ENCODE measurements around the gene ADGRD1.
A peak's percentile ranks its signal among the peaks of the same experiment; 100 is the strongest.
"Not testable (repeated sequence)": the region's sequence is repeated elsewhere in the genome, so short reads cannot be mapped to it uniquely, and the experiment has no call there.

The ADGRD1 gene

DNA sequence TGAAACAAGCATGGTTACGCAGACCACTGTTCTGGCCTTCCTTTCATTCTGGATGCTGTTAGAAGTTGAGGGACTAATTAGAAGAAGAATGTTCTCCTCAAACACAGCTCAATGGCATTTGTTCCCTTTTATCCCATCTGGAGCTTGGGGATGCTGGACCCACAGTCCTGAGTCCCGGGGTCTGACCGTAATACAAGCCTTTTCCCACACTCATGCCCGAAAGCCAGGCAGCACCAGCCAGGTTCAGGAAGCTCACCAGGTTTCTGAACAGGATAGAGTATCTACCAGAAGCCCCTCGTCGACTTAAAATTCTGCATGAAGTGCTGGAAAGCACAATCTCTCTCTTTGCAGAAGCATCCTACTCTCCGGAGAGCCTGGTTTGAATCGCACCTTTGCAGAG is 165.6 kb downstream of the ADGRD1 start:
- not testable (repeated sequence) for DNase-seq (ENCODE audit: low read depth in 2 of 2)

DNA sequence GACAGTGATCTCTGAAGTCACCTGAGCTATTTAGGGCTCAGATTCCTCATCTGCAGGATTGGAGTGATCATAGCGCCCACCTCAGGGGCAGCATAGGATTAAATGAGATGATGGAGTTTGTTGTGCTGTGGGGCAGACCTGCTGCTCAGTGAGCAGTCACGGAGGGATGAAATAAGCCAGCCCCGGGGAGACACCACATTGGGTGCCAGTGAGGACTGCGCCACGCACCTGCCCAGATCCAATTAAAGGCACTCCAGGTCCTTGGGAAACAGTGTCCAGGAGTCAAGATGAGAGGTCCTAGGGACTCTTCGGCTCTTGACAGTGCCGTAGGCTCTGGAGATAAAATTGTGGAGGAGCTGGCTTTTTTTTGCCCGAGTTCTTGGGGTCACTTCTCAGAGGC is 166.2 kb downstream of the ADGRD1 start:
- DNase-seq (ENCODE audit: low read depth in 2 of 2): no peak

DNA sequence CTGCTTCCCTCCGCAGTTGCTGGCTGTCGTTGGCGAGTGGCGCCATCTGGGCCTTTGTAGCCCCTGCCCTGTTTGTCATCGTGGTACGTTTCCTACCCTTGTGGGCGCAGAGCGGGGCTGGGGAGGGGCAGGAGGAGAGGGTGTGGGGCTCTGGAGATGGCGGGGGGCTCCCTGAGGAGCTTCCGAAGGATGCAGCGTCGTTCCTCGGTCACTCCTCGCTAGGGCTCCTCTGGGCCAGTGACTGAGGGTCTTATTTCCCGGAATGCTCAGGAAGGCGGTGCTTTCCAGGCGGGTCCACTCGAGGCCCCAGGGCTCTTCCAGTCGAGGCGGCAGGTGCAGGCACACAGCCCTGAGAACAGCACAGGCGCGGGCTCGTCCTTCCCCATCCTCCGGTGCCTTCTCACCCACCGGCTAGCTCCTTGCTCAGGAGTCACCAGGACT is 167.1 kb downstream of the ADGRD1 start:
- DNase-seq (ENCODE audit: low read depth in 2 of 2): no peak

DNA sequence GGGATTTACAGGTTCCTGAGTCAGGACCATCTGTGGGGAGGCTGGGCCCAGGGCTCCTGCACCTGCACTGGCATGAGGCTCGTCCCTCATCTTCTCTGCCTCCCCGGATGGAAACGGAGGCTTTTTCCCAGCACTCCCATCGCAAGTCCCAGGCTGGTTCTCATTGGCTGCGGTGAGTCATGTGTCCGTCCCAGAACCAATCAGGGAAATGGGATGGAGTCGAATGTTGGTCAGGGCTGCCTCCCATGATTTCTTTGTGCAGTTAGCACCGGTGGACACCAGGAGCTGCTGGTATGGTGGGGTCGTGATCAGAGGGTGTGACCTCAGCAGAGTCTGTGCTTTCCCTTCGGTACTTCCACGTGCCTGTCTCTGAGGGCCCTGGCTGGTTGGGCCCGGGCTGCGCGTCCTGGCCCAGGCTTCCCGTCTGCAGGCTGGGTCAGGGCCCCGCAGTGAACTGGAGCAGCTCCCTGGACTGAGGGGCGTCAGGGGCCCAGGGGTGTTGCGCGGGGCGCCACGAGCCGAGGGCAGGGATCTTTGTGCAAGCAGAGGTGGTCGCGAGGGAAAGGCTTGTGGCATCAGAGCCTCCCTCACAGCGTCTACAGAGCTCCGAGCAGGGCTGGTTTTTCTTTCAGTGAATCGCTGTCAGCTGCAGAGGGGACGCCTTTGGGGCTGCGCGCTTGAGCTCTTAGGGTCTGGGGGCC is 168.1 kb downstream of the ADGRD1 start:
- no peak for DNase-seq (ENCODE audit: low read depth in 2 of 2)

DNA sequence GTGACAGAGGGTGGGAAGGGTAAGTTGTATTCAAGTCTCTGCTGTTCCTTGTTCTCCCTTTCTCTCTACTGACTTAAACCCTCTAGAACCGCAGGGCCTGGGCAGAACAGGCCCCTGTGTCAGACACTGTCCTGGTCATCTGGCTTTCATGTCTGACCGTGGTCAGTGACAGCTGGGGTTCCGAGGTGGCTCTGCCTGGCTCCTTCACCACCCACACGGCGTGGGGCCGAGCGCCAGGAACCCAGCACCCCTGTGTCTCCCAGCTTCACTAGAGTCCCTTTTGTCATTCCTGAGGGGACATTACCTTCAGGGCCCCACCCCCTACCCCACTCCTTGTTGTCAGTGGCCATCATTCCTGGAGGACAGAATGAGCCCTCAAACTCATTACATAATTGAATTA is 168.9 kb downstream of the ADGRD1 start:
- no peak for DNase-seq (ENCODE audit: low read depth in 2 of 2)

DNA sequence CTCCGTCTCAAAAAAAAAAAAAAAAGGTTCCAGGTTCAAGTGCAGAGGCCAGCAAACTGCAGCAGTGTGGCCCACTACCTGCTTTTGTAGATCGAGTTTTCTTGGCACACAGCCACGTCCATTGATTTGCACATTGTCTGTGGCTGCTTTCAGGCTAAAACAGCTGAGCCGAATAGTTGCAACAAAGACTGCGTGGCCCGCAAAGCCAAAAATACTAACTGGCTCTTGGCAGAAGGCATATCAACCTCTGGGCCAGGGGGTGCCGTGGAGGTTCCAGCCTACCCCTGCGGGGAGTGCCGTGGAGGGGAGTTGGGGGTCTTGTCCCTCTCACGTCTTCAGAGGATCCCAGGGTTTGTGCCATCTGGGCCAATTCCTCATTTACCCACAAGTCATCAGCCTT is 170.1 kb downstream of the ADGRD1 start:
- DNase-seq (ENCODE audit: low read depth in 2 of 2): no peak

DNA sequence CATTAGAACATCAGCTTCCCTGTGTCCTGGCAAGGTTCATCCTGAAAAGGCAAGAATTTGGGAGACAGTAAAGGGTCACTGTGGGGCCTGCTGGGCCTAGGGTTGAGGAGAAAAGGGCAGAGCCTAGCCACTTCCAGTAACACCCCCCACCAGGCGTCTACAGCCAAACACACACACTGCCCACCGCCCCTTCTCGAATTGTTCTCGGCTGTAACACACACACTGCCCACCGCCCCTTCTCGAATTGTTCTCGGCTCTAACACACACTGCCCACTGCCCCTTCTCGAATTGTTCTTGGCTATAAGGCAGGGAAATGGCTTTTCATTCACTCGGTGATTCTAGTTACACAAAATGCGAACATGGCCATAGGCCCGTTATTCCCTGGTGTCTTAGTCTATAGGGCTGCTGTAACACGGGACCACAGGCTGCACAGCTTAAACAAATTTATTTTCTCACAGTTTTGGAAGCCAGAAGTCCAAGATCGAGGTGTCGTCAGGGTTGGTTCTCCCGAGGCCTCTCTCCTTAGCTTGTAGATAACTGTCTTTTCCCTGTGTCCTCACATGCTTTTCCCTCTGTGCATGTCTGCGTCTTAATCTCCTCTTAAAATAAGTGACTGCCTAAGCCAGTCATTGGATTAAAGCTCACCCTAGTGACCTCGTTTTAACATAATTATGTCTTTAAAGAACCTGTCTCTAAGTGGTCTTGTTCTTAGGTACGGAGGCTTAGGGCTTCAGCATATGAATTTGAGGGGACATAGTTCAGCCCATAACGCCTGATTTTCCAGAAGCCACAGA is 171.0 kb downstream of the ADGRD1 start:
- no peak for DNase-seq (ENCODE audit: low read depth in 2 of 2)

DNA sequence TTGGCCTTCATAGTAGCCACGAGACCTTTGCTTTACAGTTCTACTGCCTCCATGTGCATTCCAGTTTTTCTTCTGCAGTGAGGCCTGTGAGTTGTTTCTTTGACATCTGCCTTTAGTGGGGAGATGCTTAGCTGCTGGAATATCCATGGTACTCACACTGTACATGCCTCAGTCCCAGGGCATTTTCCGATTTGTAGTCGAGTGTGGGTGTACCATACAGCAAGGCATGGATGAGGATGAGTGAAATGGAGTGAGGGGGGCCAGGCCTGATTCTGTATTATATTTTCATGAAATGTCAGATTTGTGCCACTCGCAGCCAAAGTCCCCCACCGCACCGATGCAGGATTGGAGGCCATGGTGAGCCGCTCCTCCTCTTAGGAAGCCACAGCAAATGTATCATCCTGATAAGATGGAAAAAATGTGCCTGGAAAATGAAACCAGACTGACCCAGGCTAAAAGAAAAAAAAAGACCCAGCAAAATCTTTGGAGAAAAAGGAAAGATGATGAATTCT is 173.0 kb downstream of the ADGRD1 start:
- no peak for DNase-seq (ENCODE audit: low read depth in 2 of 2)

DNA sequence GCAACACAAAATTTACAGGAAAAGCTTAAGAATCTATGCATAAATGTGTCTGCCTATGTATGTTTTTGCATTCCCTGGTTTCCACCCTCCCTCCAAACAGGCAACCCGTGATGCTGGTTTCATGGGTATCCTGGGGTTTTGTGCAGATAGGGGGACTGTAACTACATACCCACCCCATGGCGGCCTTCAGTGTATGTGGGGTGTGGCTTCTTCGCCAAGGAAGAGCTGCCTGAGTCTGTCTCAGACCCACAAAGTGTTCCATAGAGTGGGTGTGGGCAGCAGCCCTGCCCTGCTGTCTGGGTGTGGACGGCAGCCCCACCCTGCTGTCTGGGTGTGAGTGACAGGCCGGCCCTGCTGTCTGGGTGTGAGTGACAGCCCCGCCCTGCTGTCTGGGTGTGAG is 174.8 kb downstream of the ADGRD1 start:
- DNase-seq (ENCODE audit: low read depth in 2 of 2): no peak

DNA sequence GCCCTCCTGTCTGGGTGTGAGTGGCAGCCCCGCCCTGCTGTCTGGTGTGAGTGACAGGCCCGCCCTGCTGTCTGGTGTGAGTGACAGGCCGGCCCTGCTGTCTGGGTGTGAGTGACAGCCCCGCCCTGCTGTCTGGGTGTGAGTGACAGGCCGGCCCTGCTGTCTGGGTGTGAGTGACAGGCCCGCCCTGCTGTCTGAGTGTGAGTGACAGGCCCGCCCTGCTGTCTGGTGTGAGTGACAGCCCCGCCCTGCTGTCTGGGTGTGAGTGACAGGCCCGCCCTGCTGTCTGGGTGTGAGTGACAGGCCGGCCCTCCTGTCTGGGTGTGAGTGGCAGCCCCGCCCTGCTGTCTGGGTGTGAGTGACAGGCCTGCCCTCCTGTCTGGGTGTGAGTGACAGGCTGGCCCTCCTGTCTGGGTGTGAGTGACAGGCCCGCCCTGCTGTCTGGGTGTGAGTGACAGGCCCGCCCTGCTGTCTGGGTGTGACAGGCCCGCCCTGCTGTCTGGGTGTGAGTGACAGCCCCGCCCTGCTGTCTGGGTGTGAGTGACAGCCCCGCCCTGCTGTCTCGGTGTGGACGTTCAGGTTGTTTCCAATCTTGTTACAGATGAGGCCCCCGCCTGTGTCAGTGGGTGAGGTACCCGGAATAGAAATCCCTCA is 175.4 kb downstream of the ADGRD1 start:
- DNase-seq (ENCODE audit: low read depth in 2 of 2): not testable (repeated sequence)

DNA sequence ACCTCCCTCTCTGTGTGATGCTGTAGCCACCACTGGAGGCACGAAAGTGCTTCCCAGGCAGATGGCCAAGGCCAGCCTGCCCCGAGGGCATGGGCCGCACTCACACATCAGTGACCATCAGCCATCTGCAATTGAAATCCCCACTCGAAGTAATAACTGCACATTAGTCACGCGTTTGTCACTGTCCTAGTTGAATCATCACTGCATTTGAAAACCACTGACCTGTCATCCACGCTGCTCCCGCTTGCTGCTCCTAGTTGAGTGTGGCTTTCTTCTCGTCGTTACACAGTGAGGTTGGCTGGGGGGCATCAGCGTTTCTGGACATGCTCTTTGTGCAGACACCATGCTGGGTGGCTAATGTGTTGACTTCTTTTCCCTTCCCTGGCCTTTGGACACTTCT is 176.1 kb downstream of the ADGRD1 start:
- no peak for DNase-seq (ENCODE audit: low read depth in 2 of 2)

DNA sequence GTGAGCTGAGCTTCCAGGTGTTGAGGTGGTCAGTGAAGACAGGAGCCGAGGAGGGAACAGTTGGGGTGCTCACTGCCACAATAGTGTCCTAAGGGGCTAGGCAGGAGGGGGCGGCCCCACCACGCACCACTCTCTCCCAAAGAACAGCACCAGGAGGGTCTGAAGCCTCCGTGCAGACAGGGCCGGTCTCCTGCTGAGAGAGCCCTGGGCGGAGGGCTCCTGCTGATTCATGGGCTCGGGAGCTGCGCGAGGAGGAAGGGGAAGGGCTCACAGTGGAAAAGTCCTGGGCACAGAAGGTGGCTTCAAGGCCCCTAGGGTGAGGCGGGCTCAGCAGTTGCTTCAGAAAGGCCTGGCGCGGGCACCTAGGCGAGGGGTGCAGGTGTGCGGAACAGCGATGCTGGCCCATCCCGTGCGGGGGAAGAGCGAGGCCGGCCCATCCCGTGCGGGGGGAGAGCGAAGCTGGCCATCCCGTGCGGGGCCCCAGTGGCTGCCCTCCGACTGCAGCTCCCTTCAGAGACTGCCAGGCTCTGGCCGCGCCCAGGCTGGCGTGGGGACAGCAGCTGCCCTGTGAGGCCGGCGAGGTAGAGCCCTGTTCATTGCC is 176.7 kb downstream of the ADGRD1 start:
- DNase-seq (ENCODE audit: low read depth in 2 of 2): no peak

DNA sequence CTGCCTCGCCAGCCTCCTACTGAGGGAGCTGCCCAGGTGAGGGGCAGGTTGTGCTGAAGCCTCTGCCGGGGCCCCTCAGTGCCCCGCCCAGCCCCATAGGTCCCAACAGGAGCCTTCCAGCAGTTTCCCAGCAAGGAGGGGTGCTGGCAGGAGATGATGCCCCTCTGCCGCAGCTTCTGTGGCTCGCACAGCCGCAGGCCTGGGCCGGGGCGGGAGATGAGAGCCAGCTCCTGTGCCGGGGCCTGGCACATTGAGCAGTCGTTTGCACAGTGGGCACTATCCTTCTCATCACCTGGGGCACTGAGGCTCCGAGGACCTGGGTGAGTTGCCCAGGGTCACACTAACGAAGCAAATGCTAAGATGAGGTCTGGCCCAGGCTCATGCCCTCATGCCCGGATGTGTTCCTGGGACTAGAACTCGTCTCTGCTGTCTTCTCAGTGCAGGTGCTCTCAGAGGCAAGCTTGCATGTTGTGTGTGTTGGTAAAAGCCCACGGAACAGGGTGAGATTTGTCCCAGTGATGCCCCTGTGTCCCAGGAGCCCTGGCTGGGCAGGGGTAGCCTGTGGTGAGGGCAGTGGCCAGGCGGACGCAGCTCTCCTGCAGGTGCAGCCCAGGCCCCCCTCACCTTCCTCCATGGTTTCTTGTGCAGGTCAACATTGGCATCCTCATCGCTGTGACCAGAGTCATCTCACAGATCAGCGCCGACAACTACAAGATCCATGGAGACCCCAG is 177.5 kb downstream of the ADGRD1 start:
- no peak for DNase-seq (ENCODE audit: low read depth in 2 of 2)

DNA sequence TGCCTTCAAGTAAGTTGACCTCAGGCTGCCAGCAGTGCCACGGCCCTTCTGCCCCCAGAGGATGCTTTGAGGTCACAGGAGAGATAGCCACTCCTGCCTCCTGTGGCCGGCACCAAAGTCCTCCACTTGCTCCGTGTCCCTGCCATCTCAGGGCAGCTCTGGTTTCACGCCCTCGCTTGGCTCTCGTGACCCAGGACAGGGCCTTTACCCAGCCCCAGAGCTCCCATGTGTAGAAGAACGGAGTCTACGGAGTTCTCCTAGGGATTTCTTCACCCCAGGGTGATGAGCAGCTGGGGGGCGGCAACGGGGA is 178.1 kb downstream of the ADGRD1 start:
- no peak for DNase-seq (ENCODE audit: low read depth in 2 of 2)

DNA sequence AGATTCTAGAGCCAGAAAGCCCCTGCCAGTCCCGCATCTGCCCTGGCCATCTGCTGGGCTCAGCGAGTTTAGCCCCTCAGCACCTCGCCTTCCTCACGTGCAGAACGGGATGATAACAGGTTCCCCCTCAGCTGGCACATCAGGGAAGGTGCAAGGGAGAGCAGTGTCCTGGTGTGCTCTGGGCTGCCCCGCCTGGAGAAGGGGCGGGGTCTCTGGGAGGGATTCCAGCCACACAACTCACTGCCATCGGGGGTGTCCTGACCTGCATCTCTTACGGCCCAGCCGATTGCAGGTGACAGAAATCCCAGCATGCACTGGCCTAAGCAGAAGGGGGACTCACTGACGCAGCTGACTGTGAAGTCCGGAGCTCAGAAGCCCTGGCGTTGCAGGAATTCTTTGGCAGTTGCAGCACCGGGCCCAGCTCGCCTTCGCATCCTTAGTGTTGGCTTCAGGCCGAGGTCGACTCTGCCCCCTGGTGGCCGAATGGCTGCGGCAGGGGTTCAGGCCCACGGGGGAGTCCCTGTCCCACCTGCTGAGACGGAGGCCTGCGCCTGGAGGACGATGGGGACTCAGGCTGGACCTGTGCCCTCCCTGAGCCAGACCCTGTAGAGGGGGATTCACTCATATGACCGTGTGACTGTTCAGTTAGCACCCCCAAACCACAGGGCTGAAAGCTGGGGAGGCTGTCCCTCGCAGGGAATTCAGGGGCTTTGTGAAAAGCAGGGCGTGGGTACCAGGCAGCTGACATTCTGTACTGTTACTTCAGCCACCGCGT is 178.6 kb downstream of the ADGRD1 start:
- peak; percentile 34 to 41 for DNase-seq (ENCODE audit: low read depth in 2 of 2)

DNA sequence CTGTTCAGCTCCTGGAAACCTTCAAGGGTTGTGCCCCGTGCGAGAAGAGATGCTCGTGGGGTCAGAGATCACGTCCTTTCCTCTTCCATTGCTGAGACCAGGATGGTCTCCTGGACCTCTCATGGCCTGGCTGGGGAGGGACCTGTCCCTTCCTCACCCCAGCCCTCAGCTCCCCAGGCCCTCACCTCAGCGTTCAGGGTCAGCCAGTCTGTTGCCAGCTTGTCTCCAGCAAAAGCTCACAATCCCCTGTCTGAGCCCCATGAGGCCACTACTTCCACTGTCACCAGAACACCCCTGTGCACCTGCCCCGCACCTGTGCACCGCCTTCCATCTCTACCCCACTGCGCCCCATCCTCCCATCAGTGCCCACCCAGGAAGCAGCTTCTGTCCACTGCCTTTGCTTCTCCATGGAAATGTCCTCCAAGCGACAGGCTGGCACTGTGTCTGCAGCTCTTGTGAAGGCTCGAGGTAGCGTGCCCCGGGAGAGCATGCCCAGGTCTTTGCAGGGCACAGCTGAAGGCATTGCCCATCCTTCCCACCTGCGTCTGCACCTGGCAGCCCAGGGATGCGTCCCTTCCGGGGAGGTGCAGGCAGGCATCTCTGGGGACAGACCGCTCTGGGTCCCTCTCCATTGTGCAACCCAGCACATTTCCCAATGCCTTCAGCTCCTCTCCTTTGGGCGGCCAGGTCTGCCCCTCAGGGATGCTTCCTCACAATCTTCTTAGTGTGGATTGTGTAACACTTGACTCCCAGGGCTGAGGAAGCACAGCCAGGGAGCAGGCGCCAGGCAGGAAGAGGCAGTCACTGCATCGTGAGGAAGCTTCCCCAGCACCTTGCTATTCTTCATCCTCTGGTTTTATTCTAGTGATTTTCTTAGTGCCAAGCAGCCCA is 179.6 kb downstream of the ADGRD1 start:
- DNase-seq (ENCODE audit: low read depth in 2 of 2): no peak

DNA sequence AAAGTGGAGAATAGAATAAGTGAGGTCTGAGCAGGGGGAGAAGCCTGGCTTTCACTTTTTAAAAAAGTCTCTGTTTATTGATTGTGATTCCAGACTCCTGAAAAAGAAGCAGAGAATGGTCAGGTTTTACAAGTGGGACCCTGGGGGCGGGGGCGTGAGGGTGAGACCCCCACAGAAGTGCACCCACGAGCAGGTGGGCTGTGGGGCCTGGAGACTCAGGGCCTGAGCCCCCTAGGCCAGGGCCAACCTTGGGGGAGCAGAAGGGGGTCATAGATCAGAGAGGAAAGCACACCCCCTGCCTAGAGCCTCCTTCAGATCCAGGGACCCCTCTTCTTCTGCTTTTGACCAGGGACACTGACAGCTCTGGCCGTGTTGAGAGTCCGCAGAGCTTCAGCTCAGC is 180.3 kb downstream of the ADGRD1 start:
- DNase-seq (ENCODE audit: low read depth in 2 of 2): no peak

DNA sequence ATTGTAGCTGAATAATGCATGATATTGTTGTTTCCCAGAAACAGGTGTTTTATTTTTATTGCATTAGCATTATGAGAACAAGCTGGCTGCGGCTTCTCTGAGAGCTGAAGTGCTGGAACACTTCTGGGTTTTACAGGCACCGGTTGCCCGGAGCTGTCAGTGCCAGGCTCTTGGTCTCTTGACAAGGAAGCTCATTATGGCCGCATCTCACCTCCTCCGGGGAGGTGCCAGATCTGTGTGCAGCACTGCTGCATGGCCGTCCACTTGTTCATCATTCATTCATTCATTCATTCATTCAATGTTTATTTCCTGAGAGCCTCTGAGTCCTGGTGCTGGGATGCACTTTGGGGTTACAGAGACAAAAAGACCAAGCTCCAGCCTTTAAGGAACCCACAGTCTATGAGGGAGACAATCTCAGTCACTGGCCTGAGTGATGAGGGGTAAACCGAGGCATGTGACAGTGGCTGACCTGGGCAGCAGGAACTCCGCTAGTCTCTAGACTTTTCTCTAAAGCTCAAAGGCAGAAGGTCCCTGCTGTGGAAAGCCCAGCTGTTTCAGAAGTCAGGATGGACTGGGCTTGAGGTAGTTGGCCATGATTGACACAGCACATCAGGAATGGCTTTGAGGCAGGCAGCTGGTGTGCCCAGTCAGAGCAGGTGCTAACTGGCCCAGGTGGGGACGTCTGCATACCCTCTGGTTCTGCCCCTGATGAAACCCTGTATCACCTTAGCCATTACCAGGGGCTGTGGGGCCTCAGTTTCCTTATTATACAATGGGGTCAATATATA is 181.0 kb downstream of the ADGRD1 start:
- no peak for DNase-seq (ENCODE audit: low read depth in 2 of 2)

DNA sequence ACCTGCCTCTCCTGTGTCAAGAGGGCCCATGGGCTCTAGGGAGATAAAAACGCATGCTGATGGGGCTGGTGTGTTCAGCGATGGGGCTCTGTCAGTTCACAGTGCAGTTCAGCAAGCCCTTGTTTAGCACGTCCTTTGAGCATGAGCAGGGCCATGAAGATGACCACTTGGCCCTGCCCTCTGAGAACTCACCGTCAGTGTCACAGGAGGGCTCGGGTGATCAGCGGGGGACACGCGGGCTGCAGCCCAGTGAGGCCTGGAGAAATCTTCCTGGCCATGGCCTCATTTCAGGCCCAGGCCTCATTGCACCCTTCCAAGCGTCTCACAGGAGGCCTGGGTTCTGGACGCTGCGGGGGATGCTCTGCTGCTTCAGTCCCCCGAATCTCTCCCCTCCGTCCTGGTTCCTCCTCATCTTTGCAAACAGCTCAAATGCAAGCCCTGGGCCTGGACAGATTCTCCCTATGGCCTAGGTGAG is 181.6 kb downstream of the ADGRD1 start:
- DNase-seq (ENCODE audit: low read depth in 2 of 2): no peak

Measured in activated CD8-positive, alpha-beta memory T cell treated with anti-CD3 and anti-CD28 coated beads for 4 hours (primary cell).